GM19455 (cell line): ENCODE measurements around the gene RIPK4.

Source experiments
- ATAC-seq: cut with Tn5 transposase; IDR thresholded peaks from one replicate; pipeline ENCODE4 v1.9.1; 2021; ENCODE audit not compliant: unreplicated experiment

RIPK4 gene

DNA sequence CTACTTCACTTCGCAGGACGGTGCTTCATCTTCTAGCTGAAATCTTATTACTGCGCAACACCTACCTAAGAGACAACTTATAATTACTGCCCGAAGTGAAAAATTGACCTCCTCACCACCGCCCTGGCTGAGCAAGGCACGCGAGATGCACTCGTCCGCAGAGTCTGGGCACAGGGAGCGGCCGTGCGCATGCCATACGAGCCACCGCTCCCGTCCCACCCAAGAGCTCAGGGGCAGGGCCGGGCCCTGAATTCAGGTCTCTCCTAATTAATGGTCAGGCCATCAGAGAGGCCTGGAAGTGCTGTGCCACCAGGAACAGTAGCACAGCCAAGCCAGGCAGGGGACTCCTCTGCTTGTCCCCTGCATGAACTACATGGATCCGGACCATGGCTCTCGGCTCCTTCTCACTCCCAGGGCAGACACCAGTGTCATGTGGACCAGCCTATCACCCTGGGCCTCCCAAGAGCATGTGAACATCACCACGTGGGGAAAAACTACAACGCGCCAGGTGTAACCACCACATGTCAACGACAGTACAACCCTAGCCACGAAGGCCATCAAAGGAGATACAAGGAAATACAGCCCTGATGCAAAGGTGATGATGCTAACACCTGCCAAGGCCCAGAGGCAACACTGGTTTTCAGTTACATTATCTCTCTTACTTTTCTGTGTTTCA, 11.5 kb downstream of the RIPK4 start:
- no peak for ATAC-seq

DNA sequence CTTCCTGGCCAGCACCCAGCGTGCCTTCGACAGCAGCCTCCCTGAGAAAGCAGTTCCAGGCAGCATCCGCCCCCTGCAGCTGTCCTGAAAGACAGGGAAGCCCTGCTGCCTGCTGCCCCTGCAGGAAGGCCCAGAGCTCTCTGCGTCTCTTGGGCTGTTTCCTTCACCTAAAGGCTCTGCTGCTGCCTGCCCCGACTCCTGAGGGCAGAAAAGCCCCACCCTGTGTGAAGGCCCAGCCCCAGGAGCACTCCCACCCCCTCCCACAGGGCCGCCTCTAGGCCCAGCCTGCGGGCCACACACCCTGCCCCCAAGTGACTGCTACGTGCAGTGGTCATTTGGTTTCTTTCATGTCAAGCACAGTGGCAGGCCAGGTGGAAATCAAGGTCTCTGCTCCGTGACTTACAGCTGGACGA, 12.4 kb downstream of the RIPK4 start:
- no peak for ATAC-seq

DNA sequence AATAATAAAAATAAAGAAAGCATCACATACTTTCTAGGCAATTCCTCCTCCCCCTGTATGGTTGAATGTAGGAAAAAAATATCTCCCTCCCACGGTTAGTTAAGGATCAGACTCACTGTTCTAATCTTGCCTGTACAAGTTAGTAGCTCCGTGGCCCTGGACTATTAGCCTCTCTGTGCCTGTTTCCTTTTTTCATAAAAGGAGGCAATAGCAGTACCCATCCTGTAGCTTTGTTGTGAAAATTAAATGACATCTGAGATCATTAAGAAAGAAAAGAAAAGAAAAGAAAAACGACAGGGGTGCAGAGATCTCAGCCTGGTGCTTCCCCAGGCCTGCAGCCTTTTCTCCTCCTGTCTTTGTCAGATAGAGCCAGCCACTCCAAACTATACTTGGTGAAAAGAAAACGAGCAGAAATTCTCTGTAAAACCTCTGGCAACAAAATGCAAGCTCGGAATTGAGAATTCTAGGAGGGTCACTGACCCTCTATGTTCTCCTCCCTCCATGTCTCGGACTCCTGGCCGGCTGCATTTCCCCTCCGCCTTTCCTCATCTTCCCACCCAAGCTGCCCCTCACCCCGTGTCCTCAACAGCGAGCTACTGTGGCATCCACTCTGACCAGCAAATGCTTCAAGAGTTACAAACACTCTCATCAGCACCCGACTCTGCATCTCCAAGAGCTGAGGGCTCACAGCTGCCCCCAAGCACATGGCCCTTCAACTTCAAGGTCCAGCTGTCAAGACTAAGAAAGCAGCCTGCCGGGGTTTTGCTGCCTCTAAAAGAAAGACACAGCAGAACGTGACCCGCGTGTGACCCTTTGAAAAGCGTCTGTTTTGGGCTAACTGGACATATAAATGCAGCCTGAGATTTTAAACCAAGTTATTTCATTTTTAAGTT, 13.6 kb downstream of the RIPK4 start:
- ATAC-seq, result no peak

DNA sequence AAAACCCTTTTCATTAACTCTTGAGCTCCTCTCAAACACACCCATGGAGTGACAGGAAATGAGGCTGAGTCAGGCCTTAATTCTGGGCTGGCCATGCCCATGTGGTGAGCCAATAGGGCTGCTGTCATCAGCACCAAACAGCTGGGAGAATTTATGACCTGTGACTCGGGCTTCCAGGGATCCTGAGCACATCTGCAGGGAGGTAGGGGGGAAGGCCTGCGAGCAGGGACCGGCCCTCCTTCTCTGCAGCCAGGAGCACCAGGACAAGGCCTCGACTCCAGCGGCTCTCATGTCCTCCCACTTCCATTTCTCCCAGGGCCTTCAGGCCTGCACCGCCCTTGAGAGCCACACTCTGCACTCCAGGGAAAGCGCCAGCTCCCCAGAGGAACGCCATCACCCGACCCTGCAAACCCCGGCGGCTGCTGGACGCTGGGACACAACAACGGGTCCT, 14.6 kb downstream of the RIPK4 start:
- no peak for ATAC-seq

DNA sequence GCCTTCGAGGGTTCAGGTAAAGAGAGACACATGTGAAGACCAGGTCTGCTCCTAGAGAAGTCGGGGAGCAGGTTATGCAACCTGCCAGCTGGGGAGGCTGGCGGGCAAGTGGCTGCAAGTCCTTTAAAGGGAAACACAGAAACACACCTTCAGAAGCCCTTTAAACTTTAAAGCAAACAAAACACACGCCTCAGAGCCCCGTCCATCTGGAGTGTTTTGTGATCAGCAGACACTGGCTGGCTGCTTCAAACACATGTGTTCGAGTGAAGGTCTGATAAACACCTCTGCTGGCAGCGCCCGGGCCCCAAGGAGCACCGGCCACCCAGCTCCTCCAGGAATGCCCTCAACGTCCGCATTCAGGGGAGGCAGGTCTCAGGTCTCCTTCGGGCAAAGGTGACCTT, 15.2 kb downstream of the RIPK4 start:
- ATAC-seq, result no peak

DNA sequence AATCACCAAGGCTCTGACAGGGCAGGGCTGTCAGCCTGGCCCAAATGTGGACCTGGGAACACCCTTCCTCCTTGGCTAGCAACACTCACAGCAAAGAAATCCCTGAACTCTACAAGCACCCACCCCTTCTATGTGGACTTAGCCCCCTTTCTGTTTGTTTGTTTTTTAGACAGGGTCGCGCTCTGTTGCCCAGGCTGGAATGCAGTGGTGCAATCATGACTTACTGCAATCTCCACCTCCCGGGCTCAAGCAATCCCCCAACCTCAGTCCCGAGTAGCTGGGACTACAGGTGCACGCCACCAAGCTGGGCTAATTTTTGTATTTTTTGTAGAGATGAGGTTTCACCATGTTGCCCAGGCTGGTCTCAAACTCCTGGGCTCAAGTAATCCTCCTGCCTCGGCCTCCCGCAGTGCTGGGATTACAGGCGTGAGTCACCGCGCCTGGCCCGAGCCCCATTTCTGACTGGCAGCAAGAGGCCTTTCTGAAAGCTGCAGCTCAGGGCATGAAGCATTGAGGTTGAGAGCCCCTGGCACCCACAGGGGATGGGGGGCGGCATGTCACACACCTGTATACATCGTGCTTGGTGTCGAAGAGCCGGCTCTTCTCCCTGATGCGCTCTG, 16.2 kb downstream of the RIPK4 start:
- no peak for ATAC-seq

DNA sequence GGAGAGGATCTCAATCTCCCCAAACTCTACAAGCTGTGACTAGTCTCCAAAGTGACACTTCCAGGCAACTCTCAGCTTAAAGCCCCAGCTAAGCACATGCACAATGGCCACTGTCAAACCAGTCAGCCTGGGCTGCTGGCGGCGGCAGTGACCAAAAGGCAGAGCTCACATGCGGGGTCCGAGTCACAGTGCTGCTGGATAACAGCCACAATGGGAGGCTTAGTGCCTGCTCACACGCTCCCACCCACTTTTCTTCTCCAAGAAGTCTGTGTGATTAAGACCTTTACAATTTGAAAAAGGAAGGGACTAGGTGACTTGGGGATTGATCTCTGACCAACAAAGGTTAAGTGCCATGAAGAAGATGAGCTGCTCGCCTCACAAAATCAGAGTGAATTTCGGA, 16.8 kb downstream of the RIPK4 start:
- ATAC-seq, result no peak

DNA sequence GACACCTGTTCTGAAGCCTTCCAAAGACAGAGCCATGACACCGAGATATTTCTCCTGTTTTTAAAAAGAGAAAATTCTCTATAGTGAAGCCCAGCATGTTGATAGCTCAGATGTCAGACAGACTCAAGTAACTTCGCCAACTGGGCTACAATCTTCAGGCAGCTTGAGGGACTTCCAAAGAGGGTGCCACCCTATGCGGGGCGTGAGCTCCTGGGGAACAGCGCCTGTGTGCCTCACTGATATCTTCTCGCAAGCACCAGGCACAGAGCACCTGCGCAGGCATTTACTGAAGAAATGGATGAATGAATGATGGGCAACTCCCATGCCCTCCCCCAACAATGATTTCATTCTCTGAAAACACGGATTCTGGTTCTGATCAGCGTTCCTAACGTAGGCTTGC, 17.6 kb downstream of the RIPK4 start:
- no peak for ATAC-seq

DNA sequence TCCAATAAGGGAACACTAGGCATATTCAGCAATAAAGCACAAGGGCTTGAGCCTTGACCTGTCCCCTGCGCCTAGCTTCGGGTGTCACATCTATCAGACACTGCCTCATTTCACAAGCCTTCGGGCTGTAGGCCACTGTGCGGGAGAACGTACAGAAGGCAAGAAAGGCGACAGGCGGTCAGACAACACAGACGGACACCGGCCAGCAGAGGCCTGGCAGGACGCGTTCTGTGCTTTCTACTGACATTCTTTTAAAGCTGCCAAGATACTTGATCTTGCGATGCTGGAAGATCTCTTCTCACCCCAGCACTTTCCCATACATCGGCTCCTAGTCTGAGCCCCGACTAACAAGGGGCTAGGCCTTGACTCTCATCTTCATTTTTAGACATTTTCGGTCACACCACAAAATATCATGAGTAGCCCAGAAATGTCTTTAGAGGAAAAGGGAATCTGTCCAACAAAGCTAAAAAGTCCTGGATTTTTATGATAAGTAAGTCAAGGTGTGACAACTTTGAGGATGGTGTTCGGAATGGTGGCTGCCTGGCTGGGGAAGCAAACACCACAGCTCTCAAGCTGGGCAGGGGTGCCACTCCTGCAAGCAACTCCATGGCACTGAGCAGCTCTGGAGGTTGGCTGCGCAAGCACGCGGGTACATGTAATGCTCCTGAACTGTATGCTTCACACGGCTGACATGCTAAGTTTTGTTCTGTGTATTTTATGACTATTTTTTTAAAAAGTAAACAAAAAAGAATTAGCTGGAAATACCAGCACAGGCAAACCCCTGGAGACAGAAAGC, 18.7 kb downstream of the RIPK4 start:
- no peak for ATAC-seq

DNA sequence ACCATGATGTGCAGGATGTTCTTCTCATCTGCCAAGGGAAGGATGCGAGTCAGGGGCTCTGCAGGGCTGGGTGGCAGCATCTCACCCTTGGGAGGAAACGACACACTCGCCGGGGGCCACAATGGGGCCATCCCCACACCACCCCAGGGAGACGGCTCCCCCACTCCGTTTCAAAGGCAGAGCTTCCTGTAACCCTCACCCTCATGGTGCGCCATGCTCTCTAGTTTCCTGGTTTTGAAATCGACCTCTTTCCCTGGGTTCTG, 20.2 kb downstream of the RIPK4 start:
- ATAC-seq, result no peak

DNA sequence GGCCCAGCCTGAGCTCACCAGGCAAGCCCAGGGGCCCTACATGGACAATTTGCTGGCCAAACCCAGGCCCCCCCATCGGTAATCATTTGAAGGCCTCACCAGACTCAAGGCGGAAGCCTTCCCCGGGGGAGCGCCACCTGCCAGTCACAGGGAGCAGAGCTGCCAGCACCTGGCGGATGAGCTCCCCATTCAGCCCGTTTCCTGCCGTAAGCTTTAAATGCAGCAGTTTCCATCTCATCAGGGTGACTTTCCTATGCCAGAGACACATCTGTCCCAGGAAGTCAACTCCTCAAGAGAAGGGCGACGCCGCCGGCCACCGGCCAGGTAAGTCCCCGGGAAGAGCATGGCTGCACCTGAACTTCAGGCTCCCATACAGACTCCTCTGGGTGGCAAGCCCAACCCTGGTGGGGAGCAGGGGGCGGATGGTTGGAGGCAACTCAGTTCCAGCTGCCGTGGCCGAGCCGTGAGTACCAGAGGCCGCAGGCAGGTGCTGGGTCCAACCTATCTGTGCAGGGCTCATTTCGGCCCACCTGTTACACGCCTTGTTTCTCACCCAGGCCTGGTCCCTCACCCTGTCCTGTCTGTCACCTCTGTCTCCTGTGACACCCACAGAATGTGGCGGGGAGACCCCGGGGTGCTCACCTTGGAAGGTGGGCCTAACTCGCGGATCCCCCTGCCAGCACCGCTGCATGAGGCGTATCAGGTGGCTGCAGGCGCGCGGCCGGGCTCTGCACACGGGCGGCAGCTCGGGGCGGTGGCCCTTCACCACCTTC, 20.7 kb downstream of the RIPK4 start:
- ATAC-seq, result no peak

DNA sequence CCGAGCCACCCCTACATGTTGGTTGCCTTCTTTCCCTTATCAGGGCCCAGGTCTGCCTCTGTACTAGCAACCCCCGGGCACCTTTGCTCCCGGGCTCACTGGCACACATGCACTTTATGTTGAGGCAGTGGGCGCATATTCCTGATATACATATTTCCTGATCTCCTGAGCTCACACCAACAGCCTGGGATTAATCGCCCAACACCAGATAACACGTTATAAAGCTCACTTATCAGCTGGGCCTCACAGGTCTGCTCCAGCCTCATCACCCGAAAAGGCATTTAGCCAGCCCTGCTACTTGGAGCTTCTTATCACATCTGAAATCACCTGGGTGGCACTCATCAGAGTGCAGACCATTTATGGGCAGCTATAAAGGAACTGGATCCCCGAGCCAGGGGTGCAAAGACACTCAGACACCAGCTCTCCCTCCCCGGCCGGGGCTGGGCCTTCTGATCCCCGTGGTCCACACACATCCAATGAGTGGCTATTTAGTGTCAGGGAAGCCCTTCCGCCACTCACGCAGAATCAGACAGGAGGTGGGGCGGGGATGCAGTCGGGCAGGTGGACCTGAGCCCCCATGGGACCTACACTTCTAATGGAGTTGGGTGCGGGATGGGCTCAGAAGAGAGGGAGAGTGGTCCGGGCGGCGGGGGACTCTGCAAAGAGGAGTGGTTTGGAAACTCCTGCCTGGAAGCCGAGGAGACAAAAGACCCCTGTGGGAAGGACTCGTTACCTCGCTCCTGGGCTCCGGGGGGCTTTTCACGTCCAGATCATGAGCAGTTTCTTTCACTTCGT, 21.6 kb downstream of the RIPK4 start:
- no peak for ATAC-seq

DNA sequence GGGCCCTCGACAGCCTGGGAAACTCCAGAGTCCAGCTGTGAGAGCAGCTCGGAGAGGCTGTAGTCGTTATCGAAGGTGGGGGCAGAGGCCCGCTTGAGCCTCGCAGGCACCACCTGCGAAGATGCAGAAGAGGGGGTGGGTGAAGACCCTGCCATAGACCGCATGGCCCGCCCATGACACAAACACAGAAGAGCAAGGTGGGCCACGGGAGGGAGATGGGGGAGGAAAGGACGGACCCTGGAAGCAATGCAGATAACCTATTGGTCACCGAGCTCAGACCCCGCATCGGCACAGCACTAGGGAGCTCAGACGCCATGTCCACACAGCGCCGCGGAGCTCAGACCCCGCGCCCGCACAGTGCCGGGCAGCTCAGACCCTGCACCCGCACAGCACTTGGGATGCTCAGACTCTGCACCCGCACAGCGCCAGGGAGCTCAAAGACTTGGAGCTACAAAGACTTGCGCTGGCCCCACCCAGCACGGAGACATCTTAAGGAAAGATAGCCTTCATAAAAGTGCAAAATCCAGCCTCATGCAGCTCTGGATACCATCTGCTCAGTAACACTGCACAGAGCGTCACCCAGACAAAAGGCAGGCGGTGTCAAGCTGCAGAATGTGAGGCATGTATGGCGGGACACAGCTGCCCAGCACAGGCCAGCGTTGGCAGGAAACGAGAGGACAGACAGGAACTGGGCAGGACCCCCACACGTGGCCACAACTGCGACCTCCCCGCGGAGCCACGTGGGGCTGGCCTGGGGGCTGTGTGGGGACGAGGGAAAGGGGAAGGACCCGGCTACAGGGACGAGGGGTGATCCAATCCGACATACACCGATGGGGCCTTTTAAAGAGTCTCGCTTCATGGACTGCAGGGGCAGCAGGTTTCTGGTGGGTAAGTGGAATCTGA, 22.6 kb downstream of the RIPK4 start:
- no peak for ATAC-seq

DNA sequence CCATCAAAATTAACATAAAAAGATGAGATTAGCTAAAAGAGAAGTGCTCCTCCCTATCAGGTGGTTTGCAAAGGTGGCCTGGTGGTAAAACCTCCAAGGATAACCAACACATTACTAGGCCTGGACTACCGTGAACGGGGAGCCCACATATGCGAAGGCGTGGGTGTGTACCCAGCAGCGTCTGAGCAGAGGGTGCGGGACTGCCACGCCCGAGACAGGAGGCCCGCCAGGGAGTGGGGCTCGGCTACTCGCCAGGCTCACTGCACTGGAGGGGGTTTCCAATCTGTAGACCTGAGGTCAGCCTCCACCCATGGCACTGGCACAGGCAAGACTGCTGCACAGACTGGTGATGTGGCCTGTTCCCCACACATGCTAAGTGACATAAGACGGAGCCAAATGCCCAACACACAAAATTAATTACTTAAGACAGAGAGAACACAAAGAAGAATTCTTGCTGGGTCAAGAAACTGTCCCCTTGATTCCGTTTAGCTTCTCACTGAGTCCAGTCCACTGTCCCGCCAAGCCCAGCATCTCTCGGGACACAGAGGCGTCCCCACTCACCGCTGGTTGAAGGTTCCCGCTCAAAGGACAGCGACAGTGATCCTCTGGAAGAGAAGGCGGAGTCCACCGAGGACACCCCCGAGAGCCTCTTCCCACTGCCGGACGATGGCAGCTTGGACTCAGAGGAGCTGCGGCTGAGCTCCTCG, 23.4 kb downstream of the RIPK4 start:
- ATAC-seq, result no peak

DNA sequence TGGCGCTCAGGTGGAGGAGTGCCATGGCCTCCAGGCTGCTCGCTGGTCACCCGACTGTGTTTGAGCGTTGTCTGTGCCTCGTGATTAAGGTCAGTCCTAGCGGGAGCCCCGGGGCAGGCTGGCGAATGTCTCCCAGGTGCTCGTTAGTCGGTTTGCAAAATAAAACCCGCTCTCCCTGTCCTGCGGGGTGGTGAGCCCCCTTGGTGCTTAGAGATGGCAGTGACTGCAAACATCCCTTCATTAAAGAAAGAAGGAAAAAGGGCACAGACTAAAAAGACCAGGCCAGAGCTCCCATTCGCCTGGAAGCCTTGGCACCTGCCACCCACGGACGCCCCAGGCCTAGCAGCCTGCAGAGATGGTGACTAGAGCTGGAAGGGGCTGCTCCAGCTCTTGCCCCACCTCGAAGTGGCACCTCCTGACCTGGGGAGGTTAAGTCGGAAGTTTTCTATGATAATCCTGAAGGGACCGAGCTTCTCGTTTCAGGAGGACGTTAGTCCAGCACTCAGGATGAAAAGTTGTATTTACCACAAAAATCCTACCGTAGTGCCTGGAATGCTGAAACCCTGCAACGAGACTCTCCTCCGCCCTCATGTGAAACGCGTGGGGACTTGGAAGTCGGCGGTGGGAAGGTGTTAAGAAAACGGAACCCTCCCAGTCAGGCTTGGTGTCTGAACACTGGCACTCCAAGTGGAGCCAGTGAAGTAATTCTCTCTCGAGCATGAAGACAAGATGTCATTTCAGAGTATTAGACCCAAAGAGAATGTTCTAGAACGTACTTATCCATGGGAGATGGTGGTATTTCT, 24.6 kb downstream of the RIPK4 start:
- ATAC-seq, result no peak

DNA sequence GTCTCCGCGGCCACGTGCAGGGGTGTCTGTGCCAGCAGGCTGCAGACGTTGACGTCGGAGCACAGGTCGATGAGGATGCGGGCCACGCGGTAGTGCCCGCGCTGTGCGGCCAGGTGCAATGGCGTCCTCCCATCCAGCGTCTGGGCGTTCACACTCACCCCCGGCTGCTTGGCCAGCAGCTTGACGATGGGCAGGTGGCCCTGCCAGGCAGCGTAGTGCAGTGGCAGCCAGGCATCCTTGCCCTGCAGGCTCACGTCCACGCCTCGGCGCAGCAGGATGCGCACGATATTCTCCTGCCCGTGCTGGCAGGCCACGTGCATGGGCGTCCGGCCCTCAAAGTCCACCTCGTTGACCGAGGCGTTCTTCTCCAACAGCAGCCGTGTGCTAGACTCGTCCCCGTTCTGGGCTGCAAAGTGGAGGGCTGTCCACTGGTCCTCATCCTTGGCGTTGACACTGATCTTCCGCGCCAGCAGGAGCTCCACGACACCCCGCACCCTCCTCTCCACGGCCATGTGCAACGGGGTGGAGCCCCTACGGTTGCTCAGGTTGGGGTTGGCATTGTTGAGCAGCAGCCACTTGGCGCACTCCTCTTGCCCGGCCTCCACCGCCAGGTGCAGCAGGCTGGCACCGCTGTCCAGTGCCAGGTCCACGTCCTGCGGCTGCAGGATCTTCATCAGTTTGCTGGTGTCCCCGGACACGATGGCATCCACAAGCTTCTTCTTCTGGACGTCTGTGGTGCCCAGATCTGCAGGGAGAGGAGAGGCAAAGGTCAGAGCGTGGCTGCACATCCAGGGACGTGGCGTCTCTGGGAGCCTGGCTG, 25.4 kb downstream of the RIPK4 start:
- no peak for ATAC-seq
